Islet precursor cell (in vitro differentiated cells): Measurements from ENCODE around the gene SALL3.

Experiments
- DNase-seq: peaks from one replicate; pipeline ENCODE4 v3.0.0-alpha.2; 2018

Gene SALL3

DNA sequence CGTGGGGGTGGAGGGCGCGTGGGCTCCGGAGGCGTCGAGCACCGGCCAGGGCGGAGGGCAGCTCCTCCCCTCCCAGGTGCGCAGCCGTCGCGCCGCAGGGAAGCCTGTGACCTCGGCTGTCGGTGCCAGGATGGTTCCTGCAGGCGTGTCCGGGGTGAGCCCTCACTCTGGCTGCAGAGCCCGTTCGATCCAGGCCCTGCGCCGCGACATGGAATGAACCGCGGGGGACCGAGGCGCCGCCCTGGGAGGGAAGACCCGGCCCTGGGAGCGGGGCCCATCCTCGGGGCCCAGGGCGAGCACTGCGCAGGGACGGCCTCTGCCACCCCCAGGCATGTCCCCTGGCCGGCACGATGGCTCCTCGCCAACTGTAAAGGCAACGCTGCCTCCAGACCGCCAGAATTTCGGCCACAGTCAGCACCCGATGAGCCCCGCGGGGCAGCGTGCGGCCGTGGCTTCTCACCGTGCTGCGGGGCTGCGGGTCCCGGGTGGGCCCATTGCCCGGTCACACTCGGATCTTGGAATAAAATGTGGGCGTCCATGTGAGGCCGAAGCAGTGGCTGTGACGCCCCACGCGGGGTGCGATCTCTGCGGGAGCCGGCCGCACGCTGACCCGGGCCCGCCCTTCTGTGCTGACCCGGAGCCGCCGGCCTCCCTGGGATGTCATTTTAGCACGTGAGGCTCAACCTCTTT, 26.6 kb downstream of the SALL3 start:
- no peak for DNase-seq

DNA sequence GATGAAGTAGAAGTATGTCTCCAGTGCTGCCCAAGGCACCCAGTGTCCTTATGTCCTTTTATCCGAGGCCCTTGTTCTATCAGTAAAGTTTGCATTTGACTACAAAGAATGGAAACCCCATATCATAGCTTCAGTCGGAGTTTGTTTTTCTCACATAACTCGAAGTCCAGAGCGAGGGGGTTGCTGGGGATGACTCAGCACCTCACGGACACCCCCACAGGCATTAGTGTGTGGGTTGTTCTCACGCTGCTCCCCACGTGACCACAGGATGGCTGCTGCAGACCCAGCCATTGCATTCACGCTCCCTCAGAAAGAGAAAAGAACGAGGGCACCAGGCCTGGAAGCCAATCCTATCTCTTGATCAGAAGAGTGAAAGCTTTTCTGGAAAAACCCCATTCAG, 27.8 kb downstream of the SALL3 start:
- DNase-seq = no peak

- no peak for DNase-seq
These were observed 28.8 kb downstream of the SALL3 start for GRCh38 chr18:79008356-79008940.

GRCh38 chr18:79010802-79011201, 31.2 kb downstream of the SALL3 start:
- DNase-seq = no peak

- DNase-seq = no peak
These were observed 31.8 kb downstream of the SALL3 start for GRCh38 chr18:79011300-79011870.

GRCh38 chr18:79013869-79014268, 34.3 kb downstream of the SALL3 start:
- no peak for DNase-seq

- no peak for DNase-seq
These were observed 39.3 kb downstream of the SALL3 start for GRCh38 chr18:79018911-79019310.

DNA sequence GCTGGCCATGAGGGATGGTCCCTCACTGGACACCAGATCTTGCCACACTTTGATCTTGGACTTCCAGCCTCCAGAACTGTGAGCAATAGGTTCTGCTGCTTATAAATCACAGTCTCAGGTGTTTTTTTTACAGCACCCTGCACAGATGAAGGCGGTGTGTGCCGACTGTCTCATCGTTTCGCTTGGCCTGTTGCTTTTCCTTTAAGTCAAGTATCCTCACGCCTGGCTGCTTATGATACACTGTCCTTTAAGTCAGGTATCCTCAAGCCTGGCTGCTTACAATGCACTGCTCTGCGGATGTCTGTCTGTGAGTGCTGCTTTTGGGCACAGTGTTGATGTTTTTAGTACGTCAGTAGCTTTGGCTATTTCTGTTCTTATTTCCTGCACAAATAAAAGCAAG, 40.3 kb downstream of the SALL3 start:
- no peak for DNase-seq

DNA sequence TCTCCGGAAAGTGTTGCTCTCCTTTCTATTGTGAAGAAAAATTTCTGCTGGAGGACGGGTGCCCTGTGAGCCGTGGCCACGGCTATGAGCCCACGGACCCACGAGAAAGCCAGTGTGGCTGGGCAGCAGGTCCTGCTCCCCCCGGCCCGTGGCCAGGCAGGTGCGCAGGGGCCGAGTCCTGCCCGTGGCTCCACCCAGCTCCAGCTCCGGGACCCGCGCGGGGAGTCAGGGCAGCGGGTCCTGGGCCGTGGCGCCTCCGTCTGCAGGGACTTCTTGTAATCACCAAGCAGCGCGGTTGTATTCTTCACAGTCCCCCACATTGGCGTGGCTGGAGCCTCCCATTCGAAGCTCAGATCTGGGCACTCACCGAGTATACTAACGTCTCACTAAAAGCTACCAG, 43.0 kb downstream of the SALL3 start:
- no peak for DNase-seq

DNA sequence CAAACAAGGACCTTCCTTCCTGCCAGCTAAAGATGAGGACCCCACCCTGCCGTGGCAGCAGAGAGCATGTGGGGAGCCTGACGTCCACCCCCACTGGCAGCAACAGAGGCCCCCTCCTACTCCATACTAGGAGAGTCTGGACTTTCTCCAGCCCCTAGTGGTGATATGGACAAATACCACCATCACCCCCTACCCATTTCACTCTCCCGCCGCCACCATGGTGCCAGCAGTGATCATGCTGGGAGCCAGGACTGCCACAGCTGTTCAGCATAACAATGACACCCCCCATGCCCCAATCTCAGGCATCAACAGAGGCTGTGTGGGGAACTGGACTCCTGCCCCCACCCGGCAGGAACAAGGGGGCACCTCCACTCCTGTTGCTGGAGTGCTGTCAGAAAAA, 46.9 kb downstream of the SALL3 start:
- DNase-seq = no peak

GRCh38 chr18:79030680-79031079, 51.1 kb downstream of the SALL3 start:
- no peak for DNase-seq

DNA sequence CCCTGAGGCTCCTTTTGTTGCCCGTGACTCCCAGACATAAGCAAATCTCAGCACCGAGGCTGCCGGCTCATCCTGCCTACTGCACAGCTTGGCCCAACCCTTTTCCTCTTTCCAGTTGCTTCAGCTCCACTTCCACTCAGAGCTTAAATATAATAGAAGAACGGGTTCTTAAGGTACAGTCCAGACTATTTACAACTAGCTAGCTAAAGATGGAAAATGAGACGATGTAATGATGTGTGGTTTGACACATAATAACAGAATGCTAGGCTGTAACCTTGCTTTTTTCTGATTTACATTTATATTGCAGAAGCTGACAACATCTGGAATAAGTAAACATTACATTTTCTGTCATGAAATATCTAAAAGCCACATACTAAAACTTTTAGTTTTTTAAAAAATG, 62.7 kb downstream of the SALL3 start:
- DNase-seq = peak; percentile 13

DNA sequence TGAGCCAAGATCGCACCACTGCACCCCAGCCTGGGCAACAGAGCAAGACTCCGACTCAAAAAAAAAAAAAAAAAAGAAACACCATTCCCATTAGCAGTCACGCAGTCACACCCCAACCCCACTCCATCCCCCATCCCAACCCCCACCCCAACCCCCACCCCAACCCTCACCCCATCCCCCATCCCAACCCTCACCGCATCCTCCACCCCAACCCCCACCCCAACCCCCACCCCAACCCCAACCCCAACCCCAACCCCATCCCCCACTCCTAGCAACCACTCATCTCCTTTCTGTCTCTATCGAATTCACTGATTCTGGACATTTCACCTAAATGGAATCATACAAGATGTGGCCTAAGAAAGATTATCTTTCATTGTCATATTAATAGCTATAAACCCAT, 63.7 kb downstream of the SALL3 start:
- no peak for DNase-seq

DNA sequence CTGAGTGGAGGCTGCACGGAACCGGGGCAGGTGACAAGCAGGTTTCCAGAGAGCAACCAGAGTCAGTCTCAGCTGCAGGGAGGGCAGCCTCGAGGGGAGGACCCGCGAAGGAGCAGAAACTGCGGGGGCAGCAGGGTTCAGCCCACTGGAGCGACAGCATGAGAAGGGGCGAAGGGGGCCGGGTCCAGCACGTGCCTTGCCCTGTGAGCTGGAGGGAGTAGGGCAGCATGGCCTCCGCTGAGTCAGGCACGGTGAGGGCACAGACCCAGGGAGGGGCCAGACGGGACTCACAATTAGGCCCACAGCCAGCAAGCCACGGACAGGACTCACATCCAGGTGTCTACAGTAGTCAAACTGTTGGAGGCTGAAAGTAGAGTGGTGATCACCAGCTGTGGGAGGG, 66.9 kb downstream of the SALL3 start:
- DNase-seq = no peak

GRCh38 chr18:79047556-79048244, 68.1 kb downstream of the SALL3 start:
- no peak for DNase-seq

- DNase-seq = no peak
These were observed 68.6 kb downstream of the SALL3 start for GRCh38 chr18:79048245-79048632.

- DNase-seq = no peak
These were observed 69.9 kb downstream of the SALL3 start for GRCh38 chr18:79049506-79049905.
